ENCODE data around the gene SLC5A6. TPM values are rescaled to one million over a fixed set of nuclear protein-coding genes. Genes with fewer than 3 reads are reported as not detected.

The SLC5A6 gene
- total and polyA plus RNA-seq, 2 of the 4 experiments (the other 2 are of a cell fraction), result 28.8 to 34.2 TPM

DNA sequence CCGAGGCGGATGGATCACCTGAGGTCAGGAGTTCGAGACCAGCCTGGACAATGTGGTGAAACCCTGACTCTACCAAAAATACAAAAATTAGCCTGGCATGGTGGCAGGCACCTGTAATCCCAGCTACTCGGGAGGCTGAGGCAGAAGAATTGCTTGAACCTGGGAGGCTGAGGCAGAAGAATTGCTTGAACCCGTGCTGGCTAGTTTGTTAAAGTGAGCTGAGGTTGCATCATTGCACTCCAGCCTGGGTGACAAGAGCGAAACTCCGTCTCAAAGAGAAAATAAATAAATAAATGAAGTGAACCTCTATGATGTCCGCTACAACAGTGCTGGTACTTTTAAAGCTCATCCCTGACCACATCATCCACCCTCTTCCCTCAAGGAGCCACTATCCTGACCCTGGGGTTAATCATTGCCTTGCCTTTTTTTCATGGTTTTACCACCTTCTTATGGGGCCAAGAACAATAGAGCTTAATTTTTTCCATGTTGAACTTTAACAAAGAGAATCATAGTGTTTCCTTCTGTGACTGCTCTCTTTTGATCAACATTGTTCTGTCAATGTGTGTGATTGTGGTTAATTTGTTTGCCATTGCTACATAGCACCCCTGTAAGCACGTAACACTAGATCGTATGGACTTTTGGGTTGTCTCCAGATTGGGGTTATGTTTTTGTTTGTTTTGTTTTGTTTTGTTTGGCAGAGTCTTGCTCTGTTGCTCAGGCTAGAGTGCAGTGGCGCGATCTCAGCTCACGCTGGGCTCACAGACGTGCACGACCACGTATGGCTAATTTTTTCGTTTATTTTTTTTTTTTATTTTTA lies 17.3 kb downstream of the SLC5A6 start:
- Histone ChIP-seq H3K18ac (ENCODE audit: low read depth, low read length) (no peak overlapping the region), H3K79me1 (ENCODE audit: low read depth in 1 of 2, low read length in 2 of 2) (no peaks in the 10 kb centered on the region), H3K56ac (ENCODE audit: extremely low read depth, insufficient read depth, low read length) (no peak overlapping the region), H4K8ac (ENCODE audit: low read depth in 2 of 2, low read length in 2 of 2) (no peak overlapping the region), H3K9me1 (ENCODE audit: insufficient read depth, low read length) (no peaks in the 10 kb centered on the region; the same call in 1 of the 2 replicates), H2BK120ac (ENCODE audit: low read depth, low read length) (no peak overlapping the region), H2AK9ac (replicated peaks; ENCODE audit: low read depth, low read length, poor library complexity) (no peak overlapping the region), H3K4me3 (ENCODE audit: insufficient read depth, low read depth, low read length) (no peak overlapping the region), H3K4me2 (ENCODE audit: low read depth, low read length) (no peak overlapping the region), H2BK15ac (ENCODE audit: low read depth, low read length) (no peak overlapping the region), H2AFZ (replicated peaks; ENCODE audit: low read length, poor library complexity) (no peak overlapping the region), H3K14ac (replicated peaks; ENCODE audit: low read depth, low read length) (no peak overlapping the region), H2AK5ac (ENCODE audit: low read depth, low read length) (no peak overlapping the region), H3K27me3 (ENCODE audit: control insufficient read depth, insufficient read depth, low read length) (peaks cover 5% of the 10 kb centered on the region), H3K36me3 (ENCODE audit: control insufficient read depth, insufficient read depth, low read length) (peaks cover under 1% of the 10 kb centered on the region; the same call in 1 of the 2 replicates), H3K4me1 (ENCODE audit: control insufficient read depth, insufficient read depth, low read length) (no peaks in the 10 kb centered on the region), H3K23ac (ENCODE audit: low read depth, low read length) (no peak overlapping the region), H4K91ac (ENCODE audit: insufficient read depth, low read depth, low read length) (no peak overlapping the region), H2BK20ac (ENCODE audit: low read depth, low read length) (no peak overlapping the region), H3K9ac (ENCODE audit: low read depth, low read length) (no peak overlapping the region), H4K20me1 (ENCODE audit: insufficient read depth, low read length) (no peaks in the 10 kb centered on the region), H2BK5ac (ENCODE audit: low read depth, low read length, poor library complexity, severe bottlenecking) (no peak overlapping the region), H3K9me3 (ENCODE audit: control insufficient read depth, insufficient read depth, low read length) (no peaks in the 10 kb centered on the region), H4K5ac (ENCODE audit: low read depth, low read length) (no peak overlapping the region), H3K4ac (ENCODE audit: low read depth, low read length) (no peak overlapping the region), H3K27ac (ENCODE audit: insufficient read depth, low read length) (no peak overlapping the region)
- in situ Hi-C loops (cut with MboI; ENCODE audit: low sequenced_read_pairs), result loop anchor here (5.0 kb wide), 1 partner anchor 92 kb away; no protein-coding TSS in a partner anchor
- dilution Hi-C loops (cut with HindIII; ENCODE audit: low sequenced_read_pairs, unreplicated experiment), result no loop called here
- no peak for TF ChIP-seq MXI1 (IDR thresholded peaks at IDR 0.05; ENCODE audit: borderline replicate concordance, low read depth, low read length)
- WGBS, 2 experiments (ENCODE audit: extremely low coverage in 2 of 2, insufficient read length in 1 of 2), result 74% methylated on average over 3 of the region's 17 CpGs; no CpG with 5 or more reads in 1 of the 2 experiments
- ChIA-PET POLR2A (ENCODE audit: unreplicated experiment) (no interaction called here), CTCF (interaction anchor here (0.6 to 0.9 kb wide), 2 partner anchors 20 to 104 kb away, joined by 3 to 4 read pairs; no protein-coding TSS in a partner anchor)
- intact Hi-C loops (cut with micrococcal nuclease), result no loop called here
- ATAC-seq (ENCODE audit: low read depth) (no peak), DNase-seq (no peak)
- no TSS peak for BruUV-seq (replicated peaks)

Measured in IMR-90 (cell line).